AG04449 (cell line): ENCODE results near the gene MBOAT1.

ENCODE experiments used
- CTCF ChIA-PET: fragments of 350-600 bp; formaldehyde crosslinking; extraction: SDS; loops from one replicate; lab custom pipeline; 2021; ENCODE audit warnings: antibody characterized with exemption; lab: Yijun Ruan, JAX
- POLR2A ChIA-PET: fragments of 400-600, 350-600 bp; formaldehyde crosslinking; extraction: SDS; loops from one replicate; lab custom pipeline; 2020; ENCODE audit warnings: antibody characterized with exemption, inconsistent platforms; lab: Yijun Ruan, JAX
- DNase-seq: peaks from one replicate; pipeline ENCODE4 v3.0.0-alpha.2; 2010; ENCODE audit warnings: low read depth, low spot score
- H3K4me3 ChIP-seq: 2 replicates; pipeline ENCODE4 v1.5.1; 2011; ENCODE audit warnings: low read depth, mild to moderate bottlenecking, control low read depth, low read length
- CTCF ChIP-seq: IDR thresholded peaks from one replicate; pipeline ENCODE4 v1.5.1; 2011; ENCODE audit warnings: mild to moderate bottlenecking, moderate library complexity, low read length, control low read depth, inconsistent platforms; ENCODE audit not compliant: insufficient read depth; ENCODE audit errors: missing control alignments

The MBOAT1 gene

GRCh38 chr6:20212392-20213111 lies at the start of gene MBOAT1:
Gene MBOAT1, minus strand, starts transcription at chr6:20212469. Its CDS starts 235 bp downstream, at chr6:20212234.
- POLR2A ChIA-PET, result interaction anchor here (0.5 kb wide), 1 partner anchor 686 kb away, joined by 3 read pairs; no protein-coding TSS in a partner anchor
- CTCF ChIA-PET, result interaction anchor here (0.9 to 1.8 kb wide), 4 partner anchors 10 to 192 kb away, joined by 3 to 5 read pairs (median 3); no protein-coding TSS in a partner anchor
- no peak for TF ChIP-seq CTCF
- peak; percentile 40 for DNase-seq
- peak within 1 kb of the TSS; percentile 91 for H3K4me3 ChIP-seq

GRCh38 chr6:20261685-20262084 lies 49.4 kb upstream of the MBOAT1 start:
- no peak overlapping the region for H3K4me3 ChIP-seq
- TF ChIP-seq CTCF, result no peak
- POLR2A ChIA-PET, result no interaction called here
- CTCF ChIA-PET, result no interaction called here
- no peak for DNase-seq

GRCh38 chr6:20260360-20260759 lies 48.1 kb upstream of the MBOAT1 start:
- TF ChIP-seq CTCF, result no peak
- H3K4me3 ChIP-seq, result no peak overlapping the region
- DNase-seq, result no peak
- CTCF ChIA-PET, result no interaction called here
- POLR2A ChIA-PET, result no interaction called here

GRCh38 chr6:20259316-20260049 lies 47.2 kb upstream of the MBOAT1 start:
- no peak for DNase-seq
- H3K4me3 ChIP-seq, result no peak overlapping the region
- ChIA-PET CTCF (no interaction called here), POLR2A (no interaction called here)
- TF ChIP-seq CTCF, result no peak

GRCh38 chr6:20255428-20255827 lies 43.2 kb upstream of the MBOAT1 start:
- POLR2A ChIA-PET, result no interaction called here

More at GRCh38 chr6:20255428-20255827, 43.2 kb upstream of the MBOAT1 start:
- no peak overlapping the region for H3K4me3 ChIP-seq
- no peak for DNase-seq
- CTCF ChIA-PET, result no interaction called here
- no peak for TF ChIP-seq CTCF
